PC-9 (cell line): ENCODE measurements around the gene RAPGEF1. TPM values are rescaled to one million over a fixed set of nuclear protein-coding genes. Genes with fewer than 3 reads are reported as not detected.

ENCODE experiments used
- BruUV-seq: library from RNA; stranded (reverse); fragments of 400-500 nt; replicated peaks from 2 replicates; lab custom pipeline; 2021; lab: Mats Ljungman, UMichigan
- CTCF ChIA-PET: fragments of 300-600 bp; sonication (Branson Sonifier 250); formaldehyde crosslinking; loops from one replicate; lab custom pipeline; 2022; ENCODE audit warnings: antibody characterized with exemption; lab: Charles Lee
- POLR2A ChIA-PET: fragments of 300-600 bp; sonication (Branson Sonifier 250); formaldehyde crosslinking; loops from one replicate; lab custom pipeline; 2022; ENCODE audit warnings: antibody characterized with exemption; ENCODE audit not compliant: unreplicated experiment; lab: Charles Lee
- DNase-seq, 2 experiments: peaks; one replicate each; pipeline versions ENCODE4 v3.0.0 to v3.0.0-alpha.2; 2015 to 2022; ENCODE audit warnings: mixed read lengths in 1 of 2
- H2AFZ ChIP-seq: fragments of 200-600 bp; sonication (generic); 2 replicates; pipeline ENCODE4 v1.8.1; 2017; ENCODE audit warnings: antibody characterized with exemption
- H3F3A ChIP-seq: fragments of 200-600 bp; sonication (generic); 2 replicates; pipeline ENCODE4 v1.8.1; 2017; ENCODE audit warnings: antibody characterized with exemption, mild to moderate bottlenecking, low read depth; ENCODE audit not compliant: insufficient read depth
- H3K27ac ChIP-seq: fragments of 200-600 bp; sonication (generic); 2 replicates; pipeline ENCODE4 v1.6.1; 2016; ENCODE audit warnings: mixed run types
- H3K27me3 ChIP-seq: fragments of 200-600 bp; sonication (generic); 2 replicates; pipeline ENCODE4 v1.6.1; 2016; ENCODE audit warnings: low read depth, mixed run types; ENCODE audit not compliant: insufficient read depth
- H3K36me3 ChIP-seq: fragments of 200-600 bp; sonication (generic); 2 replicates; pipeline ENCODE4 v1.6.1; 2016; ENCODE audit warnings: low read depth, mixed run types
- H3K4me1 ChIP-seq: fragments of 200-600 bp; sonication (generic); replicated peaks from 2 replicates; pipeline ENCODE4 v1.6.1; 2016; ENCODE audit warnings: mixed run types; ENCODE audit not compliant: insufficient read depth
- H3K4me2 ChIP-seq: fragments of 200-600 bp; sonication (generic); 2 replicates; pipeline ENCODE4 v1.6.1; 2017; ENCODE audit warnings: mixed run types
- H3K4me3 ChIP-seq: fragments of 200-600 bp; sonication (generic); 2 replicates; pipeline ENCODE4 v1.6.1; 2016; ENCODE audit warnings: mixed run types
- H3K79me2 ChIP-seq: fragments of 200-600 bp; sonication (generic); 2 replicates; pipeline ENCODE4 v1.6.1; 2017; ENCODE audit warnings: low read depth, mixed run types
- H3K9me2 ChIP-seq: fragments of 200-600 bp; sonication (generic); 2 replicates; pipeline ENCODE4 v1.8.1; 2017; ENCODE audit warnings: mild to moderate bottlenecking; ENCODE audit not compliant: insufficient read depth
- H3K9me3 ChIP-seq: fragments of 200-600 bp; sonication (generic); 2 replicates; pipeline ENCODE4 v1.8.1; 2016; ENCODE audit warnings: low read depth; ENCODE audit not compliant: insufficient read depth
- H4K20me1 ChIP-seq: fragments of 200-600 bp; sonication (generic); 2 replicates; pipeline ENCODE4 v1.8.1; 2017; ENCODE audit not compliant: insufficient read depth
- CTCF ChIP-seq: fragments of 200-600 bp; sonication (generic); conservative IDR thresholded peaks from 2 replicates; pipeline ENCODE4 v1.6.1; 2017; ENCODE audit warnings: mixed run types, antibody characterized with exemption, mild to moderate bottlenecking, moderate library complexity
- EZH2 ChIP-seq: fragments of 200-600 bp; sonication (generic); IDR thresholded peaks from 2 replicates; pipeline ENCODE4 v1.8.0; 2017; ENCODE audit warnings: antibody characterized with exemption, low read depth
- intact Hi-C: fragments of 100-400 bp; cut with micrococcal nuclease; formaldehyde crosslinking; loops from one replicate; pipeline ENCODE4 v1.10.0; 2022; ENCODE audit not compliant: unreplicated experiment
- total RNA-seq: library from RNA; stranded (reverse); gene quantifications from 2 replicates; pipeline ENCODE4 v1.2.3, GENCODE V29; 2021

RAPGEF1 gene
- total RNA-seq, 1 experiment from 2014 or later, result 66.5 TPM

- Histone ChIP-seq H3F3A (no peaks in the 10 kb centered on the region), H3K27ac (no peak overlapping the region), H3K79me2 (no peaks in the 10 kb centered on the region), H3K4me2 (no peak overlapping the region), H4K20me1 (no peaks in the 10 kb centered on the region), H2AFZ (no peak overlapping the region), H3K4me1 (no peaks in the 10 kb centered on the region), H3K9me3 (no peaks in the 10 kb centered on the region), H3K9me2 (no peaks in the 10 kb centered on the region), H3K4me3 (no peak overlapping the region), H3K27me3 (no peaks in the 10 kb centered on the region), H3K36me3 (no peaks in the 10 kb centered on the region)
- intact Hi-C loops, result no loop called here
- BruUV-seq, result no TSS peak
- CTCF ChIA-PET, result interaction anchor here (0.6 kb wide), 1 partner anchor 29 kb away, joined by 3 read pairs; no protein-coding TSS in a partner anchor
- POLR2A ChIA-PET, result no interaction called here
- TF ChIP-seq EZH2, result no peak
- TF ChIP-seq CTCF, result no peak
- no peak for DNase-seq
Measured at GRCh38 chr9:131580358-131580757, 159.5 kb downstream of the RAPGEF1 start.

- no peak for DNase-seq
- Histone ChIP-seq H3K9me2 (no peaks in the 10 kb centered on the region), H3F3A (no peaks in the 10 kb centered on the region), H3K27me3 (no peaks in the 10 kb centered on the region), H4K20me1 (no peaks in the 10 kb centered on the region), H3K4me1 (no peaks in the 10 kb centered on the region), H3K27ac (no peak overlapping the region), H2AFZ (no peak overlapping the region), H3K9me3 (no peaks in the 10 kb centered on the region), H3K4me2 (no peak overlapping the region), H3K4me3 (no peak overlapping the region), H3K79me2 (no peaks in the 10 kb centered on the region), H3K36me3 (no peaks in the 10 kb centered on the region)
- ChIA-PET POLR2A (no interaction called here), CTCF (no interaction called here)
- TF ChIP-seq CTCF (no peak), EZH2 (no peak)
- intact Hi-C loops, result no loop called here
- BruUV-seq, result no TSS peak
Measured at GRCh38 chr9:131579789-131580211, 160.1 kb downstream of the RAPGEF1 start.

GRCh38 chr9:131578731-131579504 lies 161.0 kb downstream of the RAPGEF1 start:
- H3K4me3 ChIP-seq, result no peak overlapping the region
- no peak for DNase-seq
- no peak overlapping the region for H2AFZ ChIP-seq
- BruUV-seq, result no TSS peak
- H3K9me3 ChIP-seq, result no peaks in the 10 kb centered on the region
- ChIA-PET CTCF (no interaction called here), POLR2A (no interaction called here)
- H3F3A ChIP-seq, result no peaks in the 10 kb centered on the region
- H3K4me1 ChIP-seq, result no peaks in the 10 kb centered on the region
- H3K27me3 ChIP-seq, result no peaks in the 10 kb centered on the region
- intact Hi-C loops, result no loop called here
- no peaks in the 10 kb centered on the region for H3K79me2 ChIP-seq
- no peak overlapping the region for H3K27ac ChIP-seq
- H3K4me2 ChIP-seq, result no peak overlapping the region
- TF ChIP-seq EZH2, result no peak
- TF ChIP-seq CTCF, result no peak
- no peaks in the 10 kb centered on the region for H4K20me1 ChIP-seq
- no peaks in the 10 kb centered on the region for H3K9me2 ChIP-seq
- no peaks in the 10 kb centered on the region for H3K36me3 ChIP-seq
